GM18909 (cell line): ENCODE results near the gene PRM3.
A peak's percentile ranks its signal among the peaks of the same experiment; 100 is the strongest.

Source experiments
- ATAC-seq: cut with Tn5 transposase; IDR thresholded peaks from one replicate; pipeline ENCODE4 v1.9.1; 2021; ENCODE audit warnings: mild to moderate bottlenecking; ENCODE audit not compliant: unreplicated experiment, poor library complexity

The PRM3 gene

GRCh38 chr16:11262915-11263314 is 10.5 kb downstream of the PRM3 start:
- no peak for ATAC-seq

DNA sequence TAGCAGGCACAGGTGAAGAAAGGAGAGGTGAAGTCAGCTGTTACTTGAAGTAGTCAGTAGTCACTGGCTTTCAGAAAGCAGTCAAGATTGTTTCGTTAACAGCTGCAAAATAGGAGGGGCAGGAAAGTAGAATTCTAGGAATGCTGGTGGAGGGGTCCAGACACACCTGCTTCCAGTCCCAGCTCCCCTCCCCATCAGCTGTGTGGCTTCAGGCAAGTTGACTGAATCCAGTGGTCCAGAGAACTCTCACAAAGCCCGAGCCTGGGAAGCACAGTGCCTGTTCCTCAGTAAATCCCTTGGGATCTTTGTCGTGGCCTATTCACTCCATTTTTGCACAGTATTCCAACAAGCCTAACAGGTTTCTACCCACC is 12.8 kb downstream of the PRM3 start:
- ATAC-seq = no peak

GRCh38 chr16:11259655-11260595 is 13.5 kb downstream of the PRM3 start:
- ATAC-seq = no peak

- no peak for ATAC-seq
These were observed 14.6 kb downstream of the PRM3 start for GRCh38 chr16:11258553-11259492.

DNA sequence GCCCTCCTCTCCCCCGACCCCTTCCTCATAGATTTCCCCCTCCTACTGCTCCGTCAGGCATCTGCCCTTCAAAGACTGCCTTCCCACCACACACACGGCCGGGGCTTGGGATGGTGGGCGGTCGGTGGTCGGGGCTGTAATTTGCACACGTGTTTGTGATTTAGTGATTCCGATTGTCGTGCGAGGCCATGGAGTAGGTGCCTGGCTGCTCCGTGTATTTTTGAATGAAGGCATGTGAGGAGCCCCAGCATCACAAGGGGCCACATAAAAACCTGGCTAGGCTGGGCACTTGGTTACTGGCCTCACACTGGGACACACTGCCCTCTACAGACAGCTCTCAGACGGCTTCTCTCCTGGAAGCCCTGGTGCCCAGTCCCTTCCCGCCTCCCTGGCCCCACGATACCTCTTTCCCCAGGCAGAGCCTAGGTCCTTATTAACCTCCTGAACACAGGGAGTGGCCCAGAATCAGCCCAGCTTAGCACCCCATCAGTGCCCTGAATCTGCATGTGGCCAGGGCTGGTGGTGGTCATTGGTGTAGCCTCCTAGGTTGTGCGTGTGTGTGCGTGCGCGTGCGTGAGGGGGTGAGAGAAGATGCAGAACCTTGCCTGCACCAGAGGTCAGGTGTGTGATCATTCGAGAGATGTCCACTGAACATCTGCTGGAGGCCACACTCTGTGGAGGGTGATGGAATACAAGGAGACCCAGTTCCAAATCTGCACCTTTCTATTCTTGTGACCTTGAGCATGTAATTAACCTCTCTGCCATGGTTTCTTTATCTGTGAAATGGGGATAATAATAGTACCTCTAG is 16.1 kb downstream of the PRM3 start:
- no peak for ATAC-seq

DNA sequence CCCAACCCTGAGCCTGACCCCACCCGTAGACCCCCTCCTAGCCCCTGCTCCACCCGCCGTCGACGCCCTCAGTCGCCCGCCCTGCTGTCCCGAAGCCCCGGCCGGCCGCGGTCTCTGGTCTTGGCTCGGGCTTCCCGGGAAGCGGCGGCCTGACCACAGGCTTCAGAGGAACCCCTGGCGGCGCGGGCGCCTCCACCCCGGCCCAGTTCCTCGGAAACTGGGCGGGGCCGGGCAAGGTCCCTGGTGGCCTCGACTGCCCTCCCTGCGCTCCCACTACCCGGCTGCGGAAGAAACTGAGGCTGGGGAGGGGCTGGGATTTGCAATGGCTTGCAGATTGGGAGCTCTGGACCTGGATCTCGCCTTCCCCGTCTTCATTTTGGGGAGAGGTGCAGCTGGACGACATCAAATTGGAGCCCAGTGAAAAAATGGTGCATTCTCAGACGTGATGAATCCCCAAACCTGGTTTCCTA is 16.7 kb downstream of the PRM3 start:
- ATAC-seq = no peak

DNA sequence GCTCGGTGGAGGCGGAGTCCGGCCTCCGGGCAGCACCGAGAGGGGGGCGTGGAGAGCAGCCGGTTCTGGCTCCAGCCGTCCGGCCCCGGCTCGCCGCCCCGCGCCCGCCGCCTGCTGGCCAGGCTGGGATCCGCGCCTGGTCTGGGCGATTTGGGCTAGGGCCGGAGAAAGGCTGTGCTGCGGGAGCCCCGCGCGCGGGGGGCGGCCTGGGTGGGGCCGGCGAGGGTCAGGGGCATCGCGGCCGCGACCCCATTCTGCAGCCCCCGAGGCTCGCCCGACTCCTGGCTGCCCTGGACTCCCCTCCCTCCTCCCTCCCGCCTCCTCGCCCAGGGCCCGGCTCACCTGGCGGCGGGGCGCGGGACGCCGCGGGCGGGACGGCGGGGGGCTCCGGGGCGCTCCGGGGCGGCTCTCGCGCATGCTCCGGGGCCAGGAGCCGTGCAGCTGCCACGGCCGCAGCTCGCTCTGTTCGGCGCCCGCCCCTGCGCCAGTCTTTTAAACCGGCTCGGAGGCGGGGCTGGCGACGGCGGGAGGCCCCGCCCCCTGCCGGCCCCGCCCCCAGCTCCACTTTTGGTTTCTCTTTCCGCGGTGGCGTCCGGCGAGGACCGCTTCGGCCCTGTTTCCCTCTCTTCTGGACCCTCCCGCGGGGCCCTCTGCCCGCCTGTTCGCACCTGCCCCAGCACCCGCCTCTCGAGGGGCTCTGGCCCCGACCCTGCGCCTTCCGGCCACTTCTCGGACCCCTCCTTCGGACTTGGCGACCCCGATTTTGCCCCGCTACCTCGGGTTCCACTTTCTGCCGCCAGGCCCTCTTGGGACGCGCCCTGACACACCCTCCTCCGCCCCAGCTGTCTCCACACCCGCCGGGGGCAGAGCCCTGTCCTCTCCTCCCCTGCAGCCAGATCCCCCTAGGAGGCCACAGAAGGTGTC is 17.4 kb downstream of the PRM3 start, which contains the start of gene SOCS1:
Gene SOCS1 (minus strand): TSS at position 468 of the 924 bp plus-strand sequence. CDS start 726 bp downstream, outside the sequence.
- ATAC-seq = peak; percentile 61

- no peak for ATAC-seq
These were observed 18.3 kb downstream of the PRM3 start for GRCh38 chr16:11254913-11255736.

DNA sequence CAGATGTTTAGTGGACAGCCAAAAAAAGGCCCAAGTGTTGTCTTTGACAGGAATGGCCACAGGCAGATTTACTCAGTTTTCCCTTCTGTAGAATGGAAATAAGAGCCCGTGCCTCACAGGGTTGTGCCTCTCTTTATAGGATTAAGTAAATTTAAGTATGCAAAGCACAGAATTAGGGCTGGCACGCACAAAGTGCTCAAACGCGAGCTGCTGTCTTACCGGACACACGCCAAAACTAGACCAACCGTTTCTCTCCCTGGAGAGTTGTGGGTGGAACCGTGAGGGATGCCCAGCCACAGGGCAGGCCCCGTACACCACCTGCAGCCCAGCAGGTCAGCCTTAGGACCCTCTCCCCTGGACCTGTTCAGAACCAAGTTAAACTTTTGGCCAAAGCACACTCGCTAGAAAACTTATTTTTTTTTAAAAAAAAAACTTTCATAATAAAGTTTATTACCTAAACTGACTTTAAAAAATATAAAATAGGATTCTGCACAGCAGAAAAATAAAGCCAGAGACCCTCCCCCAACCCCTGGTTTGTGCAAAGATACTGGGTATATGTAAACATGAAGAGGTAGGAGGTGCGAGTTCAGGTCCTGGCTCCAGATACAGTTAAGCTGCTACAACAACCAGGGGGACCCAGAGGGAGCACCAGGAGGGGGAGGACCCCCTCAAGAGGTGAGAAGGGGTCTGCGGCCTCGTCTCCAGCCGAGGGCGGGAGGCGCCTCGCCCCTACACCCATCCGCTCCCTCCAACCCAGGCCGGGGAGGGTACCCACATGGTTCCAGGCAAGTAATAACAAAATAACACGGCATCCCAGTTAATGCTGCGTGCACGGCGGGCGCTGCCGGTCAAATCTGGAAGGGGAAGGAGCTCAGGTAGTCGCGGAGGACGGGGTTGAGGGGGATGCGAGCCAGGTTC is 19.2 kb downstream of the PRM3 start:
- ATAC-seq = no peak

GRCh38 chr16:11253009-11253994 is 20.1 kb downstream of the PRM3 start:
- no peak for ATAC-seq

DNA sequence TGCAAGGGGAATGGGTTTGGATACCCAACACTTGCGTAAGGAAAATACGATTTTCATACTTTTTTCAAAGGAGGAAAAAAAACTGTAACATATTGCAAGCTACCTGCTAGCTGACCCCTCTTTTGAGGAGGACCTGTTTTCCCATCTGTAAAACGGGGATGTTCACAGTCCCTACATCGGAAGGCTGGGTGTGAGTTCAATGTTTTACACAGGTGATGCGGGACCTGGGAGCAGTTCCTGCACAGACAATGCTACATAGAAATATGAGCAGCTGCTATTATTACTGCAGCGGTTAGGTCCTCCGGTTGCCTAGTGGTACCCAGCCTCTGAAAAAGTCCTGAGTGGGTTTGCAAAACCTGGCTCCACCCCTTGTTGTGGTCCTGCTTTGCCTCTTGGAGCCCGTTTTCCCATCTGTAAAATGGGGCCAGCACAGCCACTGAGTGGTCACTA is 20.9 kb downstream of the PRM3 start:
- no peak for ATAC-seq

DNA sequence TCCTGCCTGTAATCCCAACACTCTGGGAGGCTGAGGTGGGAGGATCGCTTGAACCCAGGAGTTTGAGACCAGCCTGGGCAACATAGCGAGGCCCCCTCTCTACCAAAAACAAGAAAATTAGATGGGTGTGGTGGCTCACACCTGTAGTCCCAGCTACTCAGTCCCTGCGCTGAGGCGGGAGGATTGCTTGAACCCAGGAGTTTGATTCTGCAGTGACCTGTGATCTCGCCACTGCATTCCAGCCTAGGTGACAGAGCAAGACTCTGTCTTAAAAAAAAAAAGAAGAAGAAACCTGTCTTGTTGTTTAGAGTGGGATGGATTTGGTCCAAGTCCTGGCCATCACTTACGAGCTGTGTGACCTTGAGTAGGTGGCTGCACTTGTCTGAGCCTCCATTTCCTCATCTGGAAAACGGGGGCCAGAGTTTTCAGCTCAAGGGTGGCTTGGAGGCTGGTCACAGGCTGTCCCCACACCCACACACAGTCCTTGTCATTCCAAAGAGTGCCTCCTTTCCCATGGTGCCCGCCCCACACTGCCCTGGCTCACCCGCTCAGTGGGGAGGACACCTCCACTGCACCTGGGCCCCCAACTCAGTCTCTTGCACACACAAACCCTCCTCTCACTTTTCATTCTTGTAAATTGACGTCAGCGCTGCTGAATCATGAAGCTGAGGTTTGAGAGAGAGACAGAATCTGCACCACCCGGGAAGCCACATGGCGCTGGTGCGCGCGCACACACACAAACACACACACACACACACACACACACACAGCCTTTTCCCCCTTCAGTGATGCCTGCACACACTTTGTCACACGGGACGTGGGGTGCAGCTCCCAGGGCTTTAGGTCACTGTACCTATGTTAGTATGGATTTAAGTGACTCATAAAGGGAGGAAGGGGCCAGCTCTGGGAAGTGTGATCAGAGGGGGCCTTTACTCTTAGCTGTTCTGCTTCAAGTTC is 21.6 kb downstream of the PRM3 start:
- no peak for ATAC-seq

DNA sequence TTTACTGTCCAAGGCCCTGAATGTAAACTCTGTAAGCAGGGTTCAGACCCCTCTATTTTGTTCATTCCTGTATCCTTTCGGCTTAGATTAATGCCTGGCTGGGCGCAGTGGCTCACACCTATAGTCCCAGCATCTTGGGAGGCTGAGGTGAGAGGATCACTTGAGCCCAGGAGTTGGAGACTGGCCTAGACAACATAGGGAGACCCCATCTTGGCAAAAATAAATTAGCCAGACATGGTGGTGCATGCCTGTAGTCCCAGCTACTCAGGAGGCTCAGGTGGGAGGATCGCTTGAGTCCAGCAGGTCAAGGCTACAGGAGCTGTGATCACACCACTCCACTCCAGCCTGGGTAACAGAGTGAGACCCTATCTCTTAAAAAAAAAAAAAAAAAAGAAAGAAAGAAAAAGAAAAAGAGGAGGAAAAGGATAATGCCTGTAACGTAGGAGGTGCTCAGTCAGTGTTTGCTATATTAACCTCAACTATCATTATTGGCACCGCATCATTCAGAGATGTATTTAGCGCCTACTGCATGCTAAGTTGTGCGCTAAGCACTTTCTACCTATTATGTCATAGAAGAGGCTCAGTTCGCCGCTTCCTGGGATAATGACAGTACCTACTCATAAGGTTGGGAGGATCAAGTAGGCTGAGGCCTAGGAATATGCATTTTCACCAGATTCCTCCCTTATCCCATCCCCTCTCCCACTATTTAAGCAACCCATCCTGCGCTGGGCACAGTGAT is 22.5 kb downstream of the PRM3 start:
- ATAC-seq = no peak
